VCaP (cell line): ENCODE measurements around the gene VIL1.

Source experiments
- H3K27ac ChIP-seq: fragments of 450-650 bp; 2 replicates; pipeline ENCODE4 v1.5.1; 2017
- CTCF ChIP-seq: fragments of 450-650 bp; conservative IDR thresholded peaks from 2 replicates; pipeline ENCODE4 v1.5.1; 2017; ENCODE audit warnings: mild to moderate bottlenecking, moderate library complexity

Gene VIL1

GRCh38 chr2:218427741-218428140 is 8.8 kb downstream of the VIL1 start:
- no peak for TF ChIP-seq CTCF
- H3K27ac ChIP-seq = no peak overlapping the region

DNA sequence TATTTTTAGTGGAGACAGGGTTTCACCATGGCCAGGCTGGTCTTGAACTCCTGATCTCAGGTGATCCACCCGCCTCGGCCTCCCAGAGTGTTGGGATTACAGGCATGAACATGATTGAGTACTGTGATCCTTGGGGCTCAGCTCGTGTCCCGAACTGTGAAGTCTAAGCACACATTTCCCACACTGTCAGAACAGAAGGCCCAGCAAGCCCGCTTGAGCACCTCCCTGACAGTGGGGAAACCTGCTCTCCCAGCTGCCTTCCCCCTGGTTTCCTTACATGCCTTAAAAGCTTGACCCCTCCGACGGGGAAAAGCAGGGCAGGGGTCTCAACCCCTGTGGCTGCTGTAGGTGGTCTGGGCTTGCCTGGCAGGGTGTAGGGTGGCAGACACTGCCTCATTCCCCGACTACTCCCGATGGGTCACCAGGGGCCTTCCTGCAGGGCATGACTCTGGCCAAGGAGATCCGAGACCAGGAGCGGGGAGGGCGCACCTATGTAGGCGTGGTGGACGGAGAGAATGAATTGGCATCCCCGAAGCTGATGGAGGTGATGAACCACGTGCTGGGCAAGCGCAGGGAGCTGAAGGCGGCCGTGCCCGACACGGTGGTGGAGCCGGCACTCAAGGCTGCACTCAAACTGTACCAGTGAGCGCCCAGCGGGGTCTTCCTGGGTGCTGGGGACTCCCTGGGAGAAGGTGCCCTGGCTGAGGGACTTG is 10.1 kb downstream of the VIL1 start:
- no peak for TF ChIP-seq CTCF
- H3K27ac ChIP-seq = no peak overlapping the region

GRCh38 chr2:218429911-218430692 is 11.2 kb downstream of the VIL1 start:
- no peak for TF ChIP-seq CTCF
- no peak overlapping the region for H3K27ac ChIP-seq

GRCh38 chr2:218430721-218431120 is 11.8 kb downstream of the VIL1 start:
- no peak for TF ChIP-seq CTCF
- H3K27ac ChIP-seq = no peak overlapping the region

GRCh38 chr2:218431878-218432277 is 13.0 kb downstream of the VIL1 start:
- H3K27ac ChIP-seq = no peak overlapping the region
- no peak for TF ChIP-seq CTCF

- no peak for TF ChIP-seq CTCF
Observed at GRCh38 chr2:218432676-218433365, 13.9 kb downstream of the VIL1 start.

GRCh38 chr2:218434456-218434855 is 15.5 kb downstream of the VIL1 start:
- no peak for TF ChIP-seq CTCF
- H3K27ac ChIP-seq = no peak overlapping the region

More at GRCh38 chr2:218432676-218433365, 13.9 kb downstream of the VIL1 start:
- H3K27ac ChIP-seq = no peak overlapping the region
